CD4-positive, alpha-beta T cell treated with Interleukin-1 beta for 1 hour (primary cell): ENCODE measurements around the gene TP53BP2.
"Not testable (repeated sequence)": the region's sequence is repeated elsewhere in the genome, so short reads cannot be mapped to it uniquely, and the experiment has no call there.

Experiments
- DNase-seq, 2 donors: peaks; one replicate each; pipeline ENCODE4 v3.0.0-alpha.2; 2020 to 2022

TP53BP2 gene, protein sequence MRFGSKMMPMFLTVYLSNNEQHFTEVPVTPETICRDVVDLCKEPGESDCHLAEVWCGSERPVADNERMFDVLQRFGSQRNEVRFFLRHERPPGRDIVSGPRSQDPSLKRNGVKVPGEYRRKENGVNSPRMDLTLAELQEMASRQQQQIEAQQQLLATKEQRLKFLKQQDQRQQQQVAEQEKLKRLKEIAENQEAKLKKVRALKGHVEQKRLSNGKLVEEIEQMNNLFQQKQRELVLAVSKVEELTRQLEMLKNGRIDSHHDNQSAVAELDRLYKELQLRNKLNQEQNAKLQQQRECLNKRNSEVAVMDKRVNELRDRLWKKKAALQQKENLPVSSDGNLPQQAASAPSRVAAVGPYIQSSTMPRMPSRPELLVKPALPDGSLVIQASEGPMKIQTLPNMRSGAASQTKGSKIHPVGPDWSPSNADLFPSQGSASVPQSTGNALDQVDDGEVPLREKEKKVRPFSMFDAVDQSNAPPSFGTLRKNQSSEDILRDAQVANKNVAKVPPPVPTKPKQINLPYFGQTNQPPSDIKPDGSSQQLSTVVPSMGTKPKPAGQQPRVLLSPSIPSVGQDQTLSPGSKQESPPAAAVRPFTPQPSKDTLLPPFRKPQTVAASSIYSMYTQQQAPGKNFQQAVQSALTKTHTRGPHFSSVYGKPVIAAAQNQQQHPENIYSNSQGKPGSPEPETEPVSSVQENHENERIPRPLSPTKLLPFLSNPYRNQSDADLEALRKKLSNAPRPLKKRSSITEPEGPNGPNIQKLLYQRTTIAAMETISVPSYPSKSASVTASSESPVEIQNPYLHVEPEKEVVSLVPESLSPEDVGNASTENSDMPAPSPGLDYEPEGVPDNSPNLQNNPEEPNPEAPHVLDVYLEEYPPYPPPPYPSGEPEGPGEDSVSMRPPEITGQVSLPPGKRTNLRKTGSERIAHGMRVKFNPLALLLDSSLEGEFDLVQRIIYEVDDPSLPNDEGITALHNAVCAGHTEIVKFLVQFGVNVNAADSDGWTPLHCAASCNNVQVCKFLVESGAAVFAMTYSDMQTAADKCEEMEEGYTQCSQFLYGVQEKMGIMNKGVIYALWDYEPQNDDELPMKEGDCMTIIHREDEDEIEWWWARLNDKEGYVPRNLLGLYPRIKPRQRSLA

DNA sequence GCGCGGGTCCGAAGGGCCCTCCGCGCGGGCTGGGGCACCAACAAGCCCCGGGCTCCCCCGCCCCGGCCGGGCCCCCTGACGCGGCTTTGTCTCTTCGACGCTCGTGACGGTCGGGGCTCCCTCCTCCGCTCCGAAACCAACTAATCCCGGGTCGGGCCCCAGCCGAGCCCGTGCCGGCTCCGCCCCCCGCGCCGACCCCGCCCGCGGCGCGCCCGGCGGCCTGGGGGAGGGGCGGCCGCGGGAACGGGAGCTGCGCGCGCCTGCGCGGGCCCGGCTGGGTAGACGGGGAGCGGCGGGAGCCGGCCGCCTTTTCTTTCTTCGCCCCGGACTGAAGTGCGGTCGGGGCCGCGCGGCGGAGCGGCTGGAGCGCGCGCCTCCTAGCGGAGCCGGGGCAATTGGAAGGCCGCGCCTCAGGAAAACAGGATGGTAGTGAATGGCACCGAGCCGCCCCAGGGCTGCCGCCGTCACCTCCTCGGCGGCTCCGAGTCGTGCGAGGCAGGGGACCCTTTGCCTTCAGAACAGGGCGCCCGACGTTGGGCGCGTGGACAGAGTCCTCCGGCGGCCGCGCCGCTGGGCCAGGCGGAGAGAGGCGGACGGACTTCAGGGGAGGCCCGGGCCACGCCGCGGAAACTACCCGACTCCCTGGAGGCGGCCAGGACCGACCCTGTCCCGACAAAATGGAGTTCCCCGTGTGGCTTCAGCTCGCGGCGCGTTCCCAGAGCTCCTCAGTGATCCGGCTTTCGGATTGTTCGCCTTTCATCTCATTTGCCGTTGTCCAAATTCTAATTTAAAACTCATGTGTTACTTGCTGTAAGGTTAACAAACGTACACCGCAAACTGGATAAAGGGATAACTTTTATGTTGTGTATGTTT is at the start of gene TP53BP2:
TP53BP2 (minus strand) TSS at position 138 of the 873 bp plus-strand sequence. CDS start 267 bp downstream, outside the sequence.
- DNase-seq, result peak; percentile 90 to 92

DNA sequence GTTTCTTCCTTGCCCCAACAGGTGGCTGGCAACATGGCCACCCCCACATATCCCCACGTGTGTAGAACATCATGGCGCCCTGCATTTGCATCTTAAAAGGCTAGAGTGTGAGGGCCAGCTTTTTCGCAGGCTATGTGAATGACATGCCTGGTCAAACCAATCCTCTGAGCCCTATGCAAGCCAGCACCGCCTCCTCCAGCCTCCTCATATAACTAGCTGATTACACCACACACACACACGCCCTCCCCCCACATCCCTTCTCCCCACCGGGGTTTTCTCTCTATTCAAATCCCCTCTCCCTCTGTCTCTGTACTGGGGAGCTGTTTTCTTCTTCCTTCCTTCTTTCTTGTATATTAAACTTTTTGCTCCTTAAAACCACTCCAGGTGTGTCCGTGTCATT is 44.7 kb upstream of the TP53BP2 start:
- not testable (repeated sequence) for DNase-seq

DNA sequence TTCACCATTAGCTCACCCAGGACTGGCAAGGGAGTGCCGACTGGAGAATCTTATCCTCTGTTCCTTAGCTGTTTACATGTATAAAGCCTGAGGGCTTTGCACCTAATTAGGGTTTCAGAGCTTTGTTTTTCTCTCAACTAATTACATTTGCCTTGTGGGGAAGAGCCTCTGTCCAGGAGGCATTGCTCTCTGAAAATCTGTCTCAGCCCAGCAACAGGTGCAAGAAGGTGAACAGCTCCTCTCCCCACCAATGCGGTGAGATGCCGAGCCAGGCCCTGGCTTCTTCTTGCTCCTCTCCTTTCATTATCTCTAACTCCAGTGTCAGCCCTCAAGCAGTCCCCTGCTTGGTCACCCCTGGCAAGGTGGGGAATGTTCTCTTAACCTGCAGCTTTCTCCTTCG is 43.6 kb upstream of the TP53BP2 start:
- not testable (repeated sequence) for DNase-seq

- no peak for DNase-seq
Measured at GRCh38 chr1:223887747-223888418, 42.1 kb upstream of the TP53BP2 start.

GRCh38 chr1:223886516-223886921 is 40.8 kb upstream of the TP53BP2 start:
- no peak for DNase-seq

- no peak for DNase-seq
Measured at GRCh38 chr1:223885614-223886013, 39.9 kb upstream of the TP53BP2 start.

- no peak for DNase-seq
Measured at GRCh38 chr1:223878598-223879325, 33.0 kb upstream of the TP53BP2 start.

DNA sequence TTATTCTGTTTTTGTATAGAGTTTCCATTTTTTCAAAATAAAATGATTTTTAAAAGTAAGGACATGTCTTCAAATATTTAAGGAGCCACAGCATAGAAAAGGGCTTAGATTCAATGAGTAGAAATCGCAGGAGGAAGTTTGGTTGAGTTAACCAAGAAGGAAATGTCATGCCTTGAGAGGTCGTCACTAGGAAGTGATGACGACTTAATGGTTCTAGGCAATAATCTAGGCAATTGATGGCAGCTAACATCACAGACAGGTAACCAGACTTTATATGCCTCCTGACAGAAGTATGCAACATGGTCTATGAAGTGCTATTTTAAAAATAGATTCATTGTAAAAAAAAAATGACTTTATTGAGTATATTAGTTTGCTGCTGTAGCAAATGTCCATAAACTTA is 32.1 kb upstream of the TP53BP2 start:
- DNase-seq, result no peak

DNA sequence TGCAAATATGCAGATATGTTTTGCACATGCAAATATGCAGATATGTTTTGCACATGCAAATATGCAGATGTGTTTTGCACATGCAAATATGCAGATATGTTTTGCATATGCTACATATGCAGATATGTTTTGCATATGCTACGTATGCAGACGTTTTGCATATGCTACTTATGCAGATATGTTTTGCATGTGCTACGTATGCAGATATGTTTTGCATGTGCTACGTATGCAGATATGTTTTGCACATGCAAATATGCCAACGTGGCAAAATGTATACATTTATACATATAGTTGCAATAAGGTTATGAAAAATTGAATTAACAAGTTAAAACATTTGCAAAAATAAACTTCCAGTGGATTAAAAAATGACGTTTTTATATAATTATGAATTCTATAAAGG is 30.8 kb upstream of the TP53BP2 start:
- DNase-seq, result no peak

DNA sequence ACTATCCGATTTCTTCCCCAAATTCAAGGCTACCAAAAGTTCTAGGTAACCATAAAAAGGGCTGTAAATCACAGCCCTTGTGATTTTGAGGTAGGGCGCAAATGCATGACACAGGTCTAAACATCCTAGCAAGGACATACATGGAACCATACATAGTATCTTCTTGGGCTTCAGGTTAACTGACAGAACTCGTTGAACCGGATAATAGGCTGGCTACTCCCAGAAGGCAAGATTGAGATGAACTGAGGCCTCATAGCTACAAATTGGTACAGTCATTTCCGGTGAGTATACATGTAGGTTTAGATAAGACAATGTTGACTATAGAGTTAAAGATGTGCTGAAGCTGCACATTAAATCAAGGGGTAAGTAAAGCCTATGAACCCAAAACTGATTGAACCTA is 27.3 kb upstream of the TP53BP2 start:
- DNase-seq, result no peak

DNA sequence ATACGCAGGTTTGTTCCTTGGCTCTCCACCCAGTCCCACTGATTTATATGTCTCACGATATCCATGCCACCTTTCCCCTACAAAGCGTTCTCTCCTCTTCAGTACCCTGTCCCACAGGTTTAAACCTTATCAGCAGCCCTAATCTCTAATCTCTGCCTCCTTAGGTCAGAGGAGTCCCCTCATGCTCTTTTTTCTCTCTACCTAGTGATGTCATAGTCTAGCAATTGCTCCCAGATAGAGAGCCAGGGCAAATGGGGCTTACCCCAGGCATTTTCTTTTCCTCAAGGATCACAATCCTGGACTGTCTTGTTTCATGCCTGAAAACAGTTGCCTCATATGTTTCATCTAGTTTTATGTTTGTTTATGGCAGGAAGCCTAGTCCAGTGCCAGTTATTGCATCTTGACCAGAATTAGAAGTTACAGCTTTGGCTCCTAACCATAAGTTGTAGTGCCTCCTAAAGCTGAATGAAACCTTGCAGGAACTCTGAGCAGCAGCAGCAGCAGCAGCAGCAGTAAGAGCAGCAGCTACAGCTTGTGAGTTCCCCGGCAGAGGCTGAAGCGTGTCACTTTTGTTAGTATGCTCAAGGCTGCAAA is 26.7 kb upstream of the TP53BP2 start:
- DNase-seq, result no peak

DNA sequence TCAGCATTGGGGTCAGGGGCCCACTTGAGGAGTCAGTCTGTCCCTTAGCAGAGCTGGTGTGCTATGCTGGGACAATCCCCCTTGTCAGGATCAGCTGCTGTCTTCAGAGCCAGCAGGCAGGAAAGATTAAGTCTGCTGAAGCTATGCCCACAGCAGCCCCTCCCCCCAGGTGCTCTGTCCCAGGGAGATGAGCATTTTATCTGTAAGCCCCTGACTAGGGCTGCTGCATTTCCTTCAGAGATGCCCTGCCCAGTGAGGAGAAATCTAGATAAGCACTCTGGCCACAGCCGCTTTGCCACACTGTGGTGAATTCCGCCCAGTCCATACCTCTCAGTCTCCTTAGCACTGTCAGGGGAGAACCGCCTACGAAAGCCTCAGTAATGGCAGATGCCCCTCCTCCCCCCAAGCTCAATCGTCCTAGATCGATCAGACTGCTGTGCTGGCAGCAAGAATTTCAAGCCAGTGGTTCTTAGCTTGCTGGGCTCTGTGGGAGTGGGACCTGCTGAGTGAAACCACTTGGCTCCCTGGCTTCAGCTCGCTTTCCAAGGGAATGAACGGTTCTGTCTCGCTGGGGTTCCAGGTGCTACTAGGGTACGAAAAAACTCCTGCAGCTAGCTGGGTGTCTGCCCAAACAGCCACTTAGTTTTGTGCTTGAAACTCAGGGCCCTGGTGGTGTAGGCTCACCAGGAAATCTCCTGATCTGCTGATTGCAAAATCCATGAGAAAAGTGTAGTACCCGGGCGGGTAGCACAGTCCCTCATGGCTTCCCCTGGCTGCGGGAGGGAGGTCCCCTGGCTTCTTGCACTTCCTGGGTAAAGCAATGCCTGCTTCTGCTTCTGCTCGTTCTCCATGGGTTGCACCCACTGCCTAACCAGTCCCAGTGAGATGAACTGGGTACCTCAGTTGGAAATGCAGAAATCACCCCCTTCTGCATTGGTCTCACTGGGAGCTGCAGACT is 25.1 kb upstream of the TP53BP2 start:
- peak in 1 of 2 donors; percentile 42 for DNase-seq

DNA sequence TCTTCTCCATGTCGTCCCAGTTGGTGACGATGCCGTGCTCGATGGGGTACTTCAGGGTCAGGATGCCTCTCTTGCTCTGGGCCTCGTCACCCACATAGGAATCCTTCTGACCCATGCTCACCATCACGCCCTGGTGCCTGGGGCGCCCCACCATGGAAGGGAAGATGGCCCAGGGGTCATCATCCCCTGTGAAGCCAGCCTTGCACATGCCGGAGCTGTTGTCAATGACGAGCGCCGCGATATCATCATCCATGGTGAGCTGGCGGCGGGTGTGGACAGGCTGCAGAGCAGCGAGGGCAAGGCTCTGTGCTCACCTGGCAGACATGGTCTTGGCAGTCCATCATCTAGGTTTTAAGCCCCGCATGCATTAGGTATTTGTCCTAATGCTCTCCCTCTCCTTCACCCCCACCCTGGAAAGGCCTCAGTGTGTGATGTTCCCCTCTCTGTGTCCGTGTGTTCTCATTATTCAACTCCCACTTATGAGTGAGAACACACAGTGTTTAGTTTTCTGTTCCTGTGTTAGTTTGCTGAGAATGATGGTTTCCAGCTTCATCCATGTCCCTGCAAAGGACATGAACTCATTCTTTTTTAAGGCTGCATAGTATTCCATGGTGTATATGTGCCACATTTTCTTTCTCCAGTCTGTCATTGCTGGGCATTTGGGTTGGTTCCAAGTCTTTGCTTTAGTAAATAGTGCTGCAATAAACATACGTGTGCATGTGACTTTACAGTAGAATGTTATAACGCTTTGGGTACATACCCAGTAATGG is 19.0 kb upstream of the TP53BP2 start:
- DNase-seq, result not testable (repeated sequence)

DNA sequence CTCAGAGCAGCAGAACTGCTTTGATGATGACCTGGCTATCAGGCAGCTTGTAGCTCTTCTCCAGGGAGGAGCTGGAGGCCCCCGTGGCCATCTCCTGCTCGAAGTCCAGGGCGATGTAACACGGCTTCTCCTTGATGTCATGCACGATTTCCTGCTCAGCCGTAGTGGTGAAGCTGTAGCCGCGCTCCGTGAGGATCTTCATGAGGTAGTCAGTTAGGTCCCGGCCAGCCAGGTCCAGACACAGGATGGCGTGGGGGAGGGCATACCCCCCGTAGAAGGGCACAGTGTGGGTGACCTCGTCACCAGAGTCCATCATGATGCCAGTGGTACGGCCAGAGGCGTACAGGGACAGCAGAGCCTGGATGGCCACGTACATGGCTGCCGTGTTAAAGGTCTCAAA is 18.3 kb upstream of the TP53BP2 start:
- DNase-seq, result no peak

DNA sequence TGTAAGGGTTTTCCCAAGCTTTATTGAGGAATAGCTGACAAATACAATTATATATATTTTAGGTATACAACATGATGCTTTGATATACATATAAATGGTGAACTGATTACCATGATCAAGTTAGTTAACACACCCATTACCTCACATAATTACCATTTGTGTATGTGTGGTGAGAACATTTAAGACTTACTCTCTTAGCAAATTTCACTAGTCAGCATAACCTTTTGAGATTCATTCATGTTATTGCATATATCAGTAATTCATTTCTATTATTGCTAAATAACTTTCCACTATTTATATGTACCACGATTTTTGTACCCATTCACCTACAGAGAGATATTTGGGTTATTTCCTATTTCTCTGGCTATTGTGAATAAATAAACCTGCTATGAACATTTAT is 16.2 kb upstream of the TP53BP2 start:
- DNase-seq, result no peak

- no peak for DNase-seq
Measured at GRCh38 chr1:223860051-223860622, 14.4 kb upstream of the TP53BP2 start.

- DNase-seq, result no peak
Measured at GRCh38 chr1:223859058-223859457, 13.3 kb upstream of the TP53BP2 start.

DNA sequence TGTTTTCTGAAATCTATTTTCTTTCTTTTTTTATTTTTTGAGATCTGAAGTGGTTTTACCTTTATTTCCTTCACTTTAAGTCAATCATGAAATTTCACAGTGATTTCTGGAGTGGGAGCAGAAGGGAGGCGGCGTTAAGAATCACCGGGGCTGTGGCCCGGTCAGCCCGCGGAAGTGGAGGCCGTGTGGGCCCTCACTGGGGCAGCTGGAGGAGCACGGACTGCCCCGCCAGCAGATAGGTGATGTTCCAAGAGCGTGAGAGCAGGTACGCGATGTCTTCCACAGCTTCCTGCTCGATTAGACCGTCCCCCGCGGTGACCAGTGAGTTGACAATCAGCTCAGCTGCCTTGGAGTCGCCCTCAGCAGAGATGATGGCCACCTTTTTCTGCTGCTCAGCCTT is 10.6 kb upstream of the TP53BP2 start:
- no peak for DNase-seq
